WI38 (cell line): ENCODE results near the gene EIF4G2.
"Not testable (repeated sequence)": the region's sequence is repeated elsewhere in the genome, so short reads cannot be mapped to it uniquely, and the experiment has no call there.

Source experiments
- H3K4me3 ChIP-seq: 2 replicates; pipeline ENCODE4 v1.5.1; 2011; ENCODE audit warnings: low read depth, mild to moderate bottlenecking, control low read depth, low read length
- TF ChIP-seq, protein P1 (sequence below): IDR thresholded peaks from 2 replicates; pipeline ENCODE4 v1.5.1; 2012; ENCODE audit warnings: low read depth, mild to moderate bottlenecking, control low read depth, low read length

EIF4G2 gene

DNA sequence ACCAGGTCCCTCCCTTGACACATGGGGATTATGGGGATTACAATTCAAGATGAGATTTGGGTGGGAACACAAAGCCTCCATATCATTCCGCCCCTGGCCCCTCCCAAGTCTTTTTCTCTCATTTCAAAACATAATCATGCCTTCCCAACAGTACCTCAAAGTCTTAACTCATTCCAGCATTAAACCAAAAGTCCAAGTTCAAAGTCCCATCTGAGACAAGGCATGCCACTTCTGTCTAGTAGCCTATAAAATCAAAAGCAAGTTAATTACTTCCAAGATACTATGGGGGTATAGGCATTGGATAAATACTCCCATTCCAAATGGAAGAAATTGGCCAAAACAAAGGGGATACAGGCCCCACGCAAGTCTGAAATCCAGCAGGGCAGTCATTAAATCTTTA, 19.7 kb upstream of the EIF4G2 start:
- H3K4me3 ChIP-seq = no peak overlapping the region
- TF ChIP-seq, protein P1, sequence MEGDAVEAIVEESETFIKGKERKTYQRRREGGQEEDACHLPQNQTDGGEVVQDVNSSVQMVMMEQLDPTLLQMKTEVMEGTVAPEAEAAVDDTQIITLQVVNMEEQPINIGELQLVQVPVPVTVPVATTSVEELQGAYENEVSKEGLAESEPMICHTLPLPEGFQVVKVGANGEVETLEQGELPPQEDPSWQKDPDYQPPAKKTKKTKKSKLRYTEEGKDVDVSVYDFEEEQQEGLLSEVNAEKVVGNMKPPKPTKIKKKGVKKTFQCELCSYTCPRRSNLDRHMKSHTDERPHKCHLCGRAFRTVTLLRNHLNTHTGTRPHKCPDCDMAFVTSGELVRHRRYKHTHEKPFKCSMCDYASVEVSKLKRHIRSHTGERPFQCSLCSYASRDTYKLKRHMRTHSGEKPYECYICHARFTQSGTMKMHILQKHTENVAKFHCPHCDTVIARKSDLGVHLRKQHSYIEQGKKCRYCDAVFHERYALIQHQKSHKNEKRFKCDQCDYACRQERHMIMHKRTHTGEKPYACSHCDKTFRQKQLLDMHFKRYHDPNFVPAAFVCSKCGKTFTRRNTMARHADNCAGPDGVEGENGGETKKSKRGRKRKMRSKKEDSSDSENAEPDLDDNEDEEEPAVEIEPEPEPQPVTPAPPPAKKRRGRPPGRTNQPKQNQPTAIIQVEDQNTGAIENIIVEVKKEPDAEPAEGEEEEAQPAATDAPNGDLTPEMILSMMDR = no peak

GRCh38 chr11:10824888-10825287, 16.2 kb upstream of the EIF4G2 start:
- TF ChIP-seq, protein P1 = no peak

GRCh38 chr11:10823152-10823579, 14.4 kb upstream of the EIF4G2 start:
- TF ChIP-seq, protein P1 = no peak

More at GRCh38 chr11:10824888-10825287, 16.2 kb upstream of the EIF4G2 start:
- no peak overlapping the region for H3K4me3 ChIP-seq

GRCh38 chr11:10822491-10822890, 13.8 kb upstream of the EIF4G2 start:
- H3K4me3 ChIP-seq = not testable (repeated sequence)

More at GRCh38 chr11:10823152-10823579, 14.4 kb upstream of the EIF4G2 start:
- no peak overlapping the region for H3K4me3 ChIP-seq

- TF ChIP-seq, protein P1 = no peak
Observed at GRCh38 chr11:10818594-10818993, 9.9 kb upstream of the EIF4G2 start.

GRCh38 chr11:10813945-10814344, 5.2 kb upstream of the EIF4G2 start:
- TF ChIP-seq, protein P1 = no peak

More at GRCh38 chr11:10818594-10818993, 9.9 kb upstream of the EIF4G2 start:
- no peak overlapping the region for H3K4me3 ChIP-seq

GRCh38 chr11:10809373-10810160, 841 bp upstream of the EIF4G2 start:
- TF ChIP-seq, protein P1 = no peak

More at GRCh38 chr11:10813945-10814344, 5.2 kb upstream of the EIF4G2 start:
- H3K4me3 ChIP-seq = no peak overlapping the region

More at GRCh38 chr11:10809373-10810160, 841 bp upstream of the EIF4G2 start:
- peak overlapping the region; percentile 98 for H3K4me3 ChIP-seq
